ENCODE data around the gene GALNT2.

Gene GALNT2

DNA sequence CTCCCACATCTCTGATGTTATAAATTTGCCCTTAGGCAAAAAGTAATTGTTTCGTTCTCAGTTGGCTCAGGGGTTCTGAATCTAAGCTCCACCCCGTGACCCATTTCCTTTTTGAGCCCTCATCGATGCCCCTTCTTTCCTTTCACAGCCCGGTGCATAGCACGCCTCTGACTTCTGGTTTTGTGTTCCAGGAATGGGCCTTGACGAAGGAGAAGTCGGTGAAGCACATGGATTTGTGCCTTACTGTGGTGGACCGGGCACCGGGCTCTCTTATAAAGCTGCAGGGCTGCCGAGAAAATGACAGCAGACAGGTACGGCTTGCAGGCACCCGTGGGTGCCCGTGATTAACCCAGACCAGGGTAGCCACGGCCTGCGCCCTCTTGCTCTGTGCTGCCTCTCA lies 207.2 kb downstream of the GALNT2 start:
- FAIRE-seq (no peak), DNase-seq (ENCODE audit: low spot score) (no peak)

DNA sequence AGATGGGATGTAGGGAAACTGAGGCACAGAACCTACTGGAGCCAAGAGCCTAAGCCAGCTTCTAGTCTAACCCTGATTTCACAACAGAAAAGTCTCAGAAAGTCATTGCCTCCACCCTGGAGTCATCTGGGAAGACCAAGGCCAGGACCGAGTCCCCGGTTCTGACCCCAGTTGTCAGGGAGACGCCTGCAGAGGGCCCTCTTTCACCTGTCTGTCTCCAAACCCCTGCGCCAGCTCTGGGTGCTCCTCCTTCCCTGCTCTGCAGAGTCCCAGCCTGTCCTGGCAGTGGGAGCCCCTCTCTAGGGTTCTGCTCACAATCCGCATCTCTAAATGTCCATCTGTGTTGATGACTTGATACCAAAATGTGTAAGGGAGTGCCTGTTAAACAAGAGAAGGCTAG lies 209.4 kb downstream of the GALNT2 start:
- FAIRE-seq: no peak
- DNase-seq (ENCODE audit: low spot score): no peak

DNA sequence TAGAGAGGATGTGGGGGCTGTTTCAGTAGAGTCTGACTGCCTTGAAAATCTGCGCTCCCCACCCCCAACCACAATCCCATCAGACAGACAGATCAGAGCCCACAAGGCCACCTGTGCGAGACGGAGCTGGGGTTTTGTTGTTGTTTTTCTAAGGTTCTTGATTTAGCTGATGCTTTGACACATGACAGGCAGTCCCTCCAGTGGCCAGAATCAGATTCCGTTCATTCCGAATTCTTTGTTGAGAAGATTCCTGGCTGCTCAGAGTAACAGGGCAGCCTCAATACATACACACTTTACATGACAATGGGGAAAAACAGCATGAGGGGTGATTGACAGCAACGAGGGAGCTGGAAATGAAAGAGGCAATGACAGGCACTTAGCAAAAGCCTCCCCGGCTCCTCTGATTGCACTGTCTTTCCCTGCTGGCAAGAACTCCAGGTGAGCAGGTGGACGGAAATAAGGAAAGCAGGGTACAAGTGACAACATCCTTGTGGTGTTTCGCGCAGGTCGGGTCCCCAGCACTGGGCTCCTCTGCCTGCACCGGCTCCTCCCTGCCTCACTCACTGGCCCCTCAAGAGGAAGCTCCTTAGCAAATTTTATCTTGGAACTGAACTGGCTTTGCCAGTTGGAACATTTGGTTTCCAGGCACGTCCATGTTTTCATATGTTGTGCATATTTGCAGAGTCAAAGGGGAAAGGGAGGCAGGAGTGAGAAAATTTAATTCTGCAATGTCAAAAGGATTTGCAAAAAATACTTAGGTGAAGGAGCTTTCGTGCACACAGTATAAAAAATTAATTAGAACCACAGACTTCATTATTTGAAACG lies 210.4 kb downstream of the GALNT2 start:
- DNase-seq (ENCODE audit: low spot score) (no peak), FAIRE-seq (no peak)

DNA sequence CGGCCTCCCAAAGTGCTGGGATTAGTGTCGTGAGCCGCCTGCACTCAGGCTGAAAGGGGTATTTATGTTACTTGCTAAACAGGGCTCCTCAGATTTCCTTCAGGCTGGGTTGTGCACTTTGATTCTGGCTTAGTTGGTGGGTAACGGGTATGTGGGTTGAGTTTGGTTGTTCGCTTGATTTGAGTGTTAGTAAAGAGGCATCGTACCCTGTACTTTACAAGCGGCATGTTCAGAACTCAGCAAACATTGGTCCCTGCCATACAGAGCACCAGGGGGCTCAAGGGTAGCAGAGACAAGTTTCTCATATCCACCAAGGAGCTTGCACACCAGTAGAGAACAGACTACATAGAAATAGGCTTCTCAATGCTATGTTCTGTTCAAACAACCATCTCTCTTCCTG lies 211.3 kb downstream of the GALNT2 start:
- FAIRE-seq (no peak), DNase-seq (ENCODE audit: low spot score) (no peak)

DNA sequence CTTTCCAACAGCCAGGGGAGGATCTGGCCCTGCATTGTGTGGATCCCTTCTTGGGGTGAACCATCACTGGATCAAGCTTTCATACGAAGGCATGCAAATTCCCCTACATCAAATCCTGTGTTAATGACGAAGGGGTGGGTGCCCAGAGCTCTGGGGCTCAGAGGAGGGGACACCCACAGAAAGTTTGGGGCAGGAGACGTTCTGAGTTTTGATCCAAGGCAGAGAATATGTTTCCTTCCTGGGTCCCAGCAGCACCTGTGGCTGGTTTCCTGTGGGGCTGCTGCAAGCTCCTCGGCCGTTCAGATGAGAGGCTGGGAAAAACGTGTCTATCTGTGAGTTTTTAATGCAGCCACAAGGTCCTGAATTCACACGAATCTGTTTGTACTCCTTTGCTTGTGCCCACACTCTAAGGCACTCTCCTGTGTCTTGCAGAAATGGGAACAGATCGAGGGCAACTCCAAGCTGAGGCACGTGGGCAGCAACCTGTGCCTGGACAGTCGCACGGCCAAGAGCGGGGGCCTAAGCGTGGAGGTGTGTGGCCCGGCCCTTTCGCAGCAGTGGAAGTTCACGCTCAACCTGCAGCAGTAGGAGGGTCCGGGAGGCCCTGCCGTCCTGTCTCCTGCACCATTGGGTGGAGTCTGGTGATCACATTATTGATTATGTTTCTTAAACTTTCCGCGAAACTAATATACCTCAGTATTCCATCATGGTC lies 212.0 kb downstream of the GALNT2 start:
- no peak for DNase-seq (ENCODE audit: low spot score)
- no peak for FAIRE-seq

DNA sequence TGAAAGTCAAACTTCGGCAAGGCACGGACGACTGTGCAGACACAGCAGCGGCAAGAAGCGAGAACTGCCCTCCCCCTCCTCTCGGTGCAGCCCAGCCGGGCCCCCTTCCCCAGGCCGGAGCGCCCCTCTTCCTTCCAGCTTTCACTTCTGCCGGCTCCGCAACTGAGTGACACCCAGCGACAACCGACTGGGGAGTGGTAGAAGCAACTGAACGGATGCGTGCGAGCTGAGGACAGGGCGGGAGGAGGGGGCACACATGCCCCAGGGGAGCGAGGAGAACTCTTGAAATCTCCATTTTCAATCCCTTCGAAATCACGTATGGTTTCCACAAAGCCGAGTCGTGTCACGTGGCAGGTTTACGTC lies 212.5 kb downstream of the GALNT2 start:
- no peak for FAIRE-seq

DNA sequence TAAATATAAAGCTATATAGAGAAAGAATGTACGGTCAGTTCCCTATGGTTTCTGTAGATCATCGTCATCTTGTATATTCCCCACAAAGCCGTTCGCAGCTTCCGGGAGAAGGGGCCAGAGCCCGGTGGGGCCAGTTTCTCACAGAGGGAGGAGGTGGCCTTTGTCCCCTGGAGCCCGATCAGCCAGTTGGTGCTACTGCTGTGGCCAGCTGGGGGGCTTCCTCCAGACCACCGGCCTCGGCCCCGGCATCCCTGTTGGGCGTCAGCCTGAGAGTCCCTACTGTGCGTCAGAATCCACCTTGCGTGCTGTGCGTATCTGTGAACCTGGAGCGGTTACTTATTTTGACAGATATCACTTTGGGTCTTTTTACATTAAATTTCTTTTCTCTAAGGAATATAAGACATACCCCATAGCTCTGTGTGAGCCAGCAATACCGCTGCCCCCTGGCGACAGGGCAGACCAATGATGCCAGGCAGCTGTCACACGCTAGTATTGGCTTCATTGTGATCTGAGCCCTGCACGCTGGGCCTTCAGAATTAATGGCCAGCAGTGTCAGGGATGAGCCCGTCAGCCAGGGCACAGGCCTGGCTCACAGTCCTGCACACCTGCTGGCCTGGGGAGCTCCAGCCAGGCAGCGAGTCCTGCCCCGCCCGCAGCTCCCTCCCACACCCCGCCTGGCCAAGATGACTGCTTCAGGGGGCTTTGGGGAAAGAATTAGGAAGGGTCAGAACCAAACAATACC lies 213.2 kb downstream of the GALNT2 start:
- no peak for DNase-seq (ENCODE audit: low spot score)
- FAIRE-seq: no peak

More for the DNA sequence above, 212.5 kb downstream of the GALNT2 start:
- DNase-seq (ENCODE audit: low spot score): no peak

DNA sequence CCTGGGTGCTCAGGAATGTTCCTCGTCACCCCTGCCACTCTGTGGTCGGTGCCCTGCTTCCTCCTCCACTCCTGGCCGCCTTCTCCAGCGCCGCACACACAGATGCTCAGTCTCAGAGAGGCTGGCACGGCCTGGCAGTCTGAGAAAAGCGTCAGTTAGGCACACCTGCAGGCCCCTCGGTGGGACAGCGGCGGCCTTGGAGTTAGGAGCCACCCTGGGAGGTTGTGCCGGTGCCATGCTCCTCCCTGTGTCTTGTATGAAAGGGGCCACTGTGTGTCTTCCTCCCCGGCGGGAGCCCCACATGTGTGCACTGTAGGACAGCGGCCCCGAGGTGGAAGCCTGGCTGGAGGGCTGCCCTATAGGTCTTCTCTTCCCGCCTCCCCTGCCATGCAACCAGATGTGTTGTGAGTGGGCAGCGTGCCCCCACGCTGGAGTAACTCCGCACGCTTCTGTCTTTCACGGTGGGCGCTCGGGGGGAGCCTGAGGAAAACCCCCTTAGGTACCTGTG lies 213.9 kb downstream of the GALNT2 start:
- DNase-seq (ENCODE audit: low spot score) (no peak), FAIRE-seq (no peak)

DNA sequence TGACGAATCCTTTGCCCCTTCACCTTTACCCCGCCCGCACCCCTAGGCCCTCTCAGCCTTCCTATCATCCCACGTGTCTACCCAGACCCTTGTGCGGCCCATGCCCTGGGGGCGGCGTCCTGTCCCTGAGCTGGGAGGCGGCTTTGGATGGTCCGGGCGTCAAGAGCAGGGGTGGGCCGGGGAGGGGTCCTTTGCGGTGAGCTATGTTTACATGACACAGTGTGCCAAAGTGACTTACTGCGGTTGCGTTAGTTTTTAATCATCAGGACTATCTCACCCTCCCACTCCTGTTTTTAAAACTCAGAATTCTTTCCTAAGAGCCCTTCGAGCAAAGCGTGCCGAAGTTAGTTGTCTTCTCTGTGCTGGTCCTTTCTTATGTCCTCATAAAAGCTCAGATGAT lies 214.5 kb downstream of the GALNT2 start:
- no peak for DNase-seq (ENCODE audit: low spot score)
- FAIRE-seq: no peak

DNA sequence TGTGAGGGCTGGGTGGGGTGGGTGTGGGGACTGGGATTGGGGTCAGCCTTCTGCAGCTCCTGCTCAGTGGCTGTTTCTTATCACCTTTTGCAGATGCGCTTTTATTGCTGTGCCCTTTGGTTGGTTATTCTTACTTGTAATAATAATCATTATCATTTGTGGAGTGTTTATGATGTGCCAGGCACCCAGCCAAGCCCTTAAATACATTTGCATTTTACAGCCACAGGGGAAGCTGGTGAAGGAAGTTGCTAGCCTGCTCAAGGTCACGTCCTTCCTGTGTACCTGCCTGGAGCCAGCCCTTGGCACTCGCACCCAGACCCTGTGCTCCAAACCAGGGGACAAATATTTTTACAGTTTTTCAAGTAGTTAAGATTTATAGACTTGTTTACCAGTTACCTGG lies 215.1 kb downstream of the GALNT2 start:
- FAIRE-seq: no peak
- no peak for DNase-seq (ENCODE audit: low spot score)

DNA sequence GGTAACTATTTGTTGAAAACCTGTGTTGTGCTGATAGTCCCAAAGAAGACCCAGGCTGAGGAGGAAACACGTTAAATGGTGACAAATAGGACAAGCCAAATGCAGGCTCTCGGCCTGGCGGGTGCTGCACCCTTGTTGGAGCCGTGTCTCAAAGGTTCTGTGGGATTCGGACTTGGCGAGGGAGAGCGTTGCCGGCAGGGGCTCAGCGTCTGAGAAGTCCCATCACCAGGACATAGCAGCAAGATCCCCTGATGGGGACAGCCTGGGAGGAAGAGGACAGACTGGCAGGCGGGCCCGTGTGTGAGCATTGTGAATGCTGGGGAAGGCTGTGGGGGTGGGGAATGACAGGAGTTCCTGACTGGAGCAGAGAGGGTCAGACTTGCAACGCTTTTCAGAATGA lies 216.6 kb downstream of the GALNT2 start:
- DNase-seq (ENCODE audit: low spot score): no peak
- FAIRE-seq: no peak

DNA sequence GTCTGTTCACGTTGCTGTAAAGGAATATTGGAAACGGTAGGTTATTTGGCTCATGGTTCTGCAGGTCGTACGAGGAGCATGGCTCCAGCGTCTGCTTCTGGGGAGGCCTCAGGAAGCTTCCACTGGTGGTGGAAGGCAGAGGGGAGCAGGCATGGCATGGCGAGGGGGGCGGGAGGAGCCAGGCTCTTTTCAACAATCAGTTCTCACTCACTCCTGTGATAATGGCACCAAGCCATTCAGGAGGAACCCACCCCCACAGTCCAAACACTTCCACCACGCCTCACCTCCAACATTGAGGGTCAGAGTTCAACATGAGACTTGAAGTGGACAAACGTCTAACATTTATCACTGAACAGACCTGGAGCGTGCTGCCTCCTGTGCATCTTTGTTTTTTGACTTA lies 217.9 kb downstream of the GALNT2 start:
- no peak for FAIRE-seq

DNA sequence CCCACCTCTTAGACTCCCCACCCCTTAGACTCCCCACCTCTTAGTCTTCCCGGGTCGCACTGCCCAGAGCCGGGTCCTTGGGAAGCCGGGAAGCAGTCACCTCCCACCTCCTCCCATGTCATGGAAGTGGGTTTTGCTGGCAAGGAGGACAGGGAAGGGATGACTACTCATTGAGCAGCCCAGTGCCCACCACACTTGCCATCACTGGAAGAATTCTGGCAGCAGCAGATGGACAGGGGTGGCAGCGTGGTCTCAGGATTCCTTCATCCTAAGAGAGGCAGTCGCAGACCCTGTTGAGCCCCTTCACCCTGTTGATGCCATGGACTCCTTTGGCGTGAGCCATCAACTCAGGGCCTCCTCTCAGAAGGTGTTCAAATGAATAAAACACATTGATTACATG lies 218.3 kb downstream of the GALNT2 start:
- no peak for DNase-seq (ENCODE audit: low spot score)
- FAIRE-seq: no peak

More for the DNA sequence above, 217.9 kb downstream of the GALNT2 start:
- DNase-seq (ENCODE audit: low spot score): no peak

DNA sequence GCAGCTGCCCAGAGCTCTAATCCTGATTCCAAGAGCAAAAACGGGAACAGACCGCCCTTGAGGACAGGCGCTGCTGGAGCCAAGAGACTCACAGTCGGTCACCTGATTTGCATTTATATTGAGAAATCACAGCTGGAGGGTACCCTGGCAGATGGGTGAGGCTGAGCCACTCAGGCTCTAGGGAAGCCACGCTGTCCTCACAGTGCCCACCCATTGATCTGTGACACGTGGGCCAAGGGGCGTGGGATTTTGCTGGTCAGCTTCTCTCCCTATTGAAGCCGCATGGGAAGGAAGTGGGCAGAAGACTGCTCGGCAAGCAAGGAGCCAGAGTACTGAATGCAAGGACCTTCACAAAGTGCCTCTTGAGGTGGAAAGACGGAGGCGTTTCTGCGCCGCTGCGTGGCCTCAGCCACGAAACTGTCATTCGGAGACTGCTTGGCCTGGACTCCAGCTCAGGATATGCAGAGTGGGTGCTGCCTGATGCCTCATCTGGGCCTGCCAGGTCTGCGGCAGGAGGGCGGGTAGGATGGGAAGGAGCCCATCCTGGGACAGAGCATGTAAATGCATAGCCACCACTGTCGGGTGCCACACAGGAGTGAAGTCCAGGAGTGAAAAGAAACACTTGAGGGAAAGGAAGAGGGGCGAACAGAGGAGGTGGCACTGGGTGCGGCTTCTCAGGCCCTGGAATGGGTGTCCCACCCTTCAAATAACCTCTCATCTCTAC lies 219.3 kb downstream of the GALNT2 start:
- no peak for FAIRE-seq
- no peak for DNase-seq (ENCODE audit: low spot score)

DNA sequence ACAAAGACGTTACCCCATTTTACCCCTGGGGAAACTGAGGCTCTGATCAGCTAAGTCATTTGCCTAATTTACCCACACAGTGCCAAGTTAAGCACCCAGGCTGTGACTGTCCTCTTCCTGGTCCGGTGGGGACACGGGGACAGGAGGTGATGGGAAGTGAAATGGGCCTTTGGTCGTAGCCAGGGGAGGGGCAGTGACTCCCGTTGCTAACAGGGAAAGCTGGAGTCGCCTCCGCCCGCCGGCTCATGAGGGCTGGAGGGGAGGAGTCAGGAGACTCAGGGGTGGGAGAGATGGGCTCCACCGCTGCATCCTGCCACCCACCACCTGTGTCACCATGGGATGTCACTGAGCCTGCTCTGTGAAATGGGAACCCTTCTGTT lies 219.8 kb downstream of the GALNT2 start:
- FAIRE-seq: no peak
- DNase-seq (ENCODE audit: low spot score): no peak

DNA sequence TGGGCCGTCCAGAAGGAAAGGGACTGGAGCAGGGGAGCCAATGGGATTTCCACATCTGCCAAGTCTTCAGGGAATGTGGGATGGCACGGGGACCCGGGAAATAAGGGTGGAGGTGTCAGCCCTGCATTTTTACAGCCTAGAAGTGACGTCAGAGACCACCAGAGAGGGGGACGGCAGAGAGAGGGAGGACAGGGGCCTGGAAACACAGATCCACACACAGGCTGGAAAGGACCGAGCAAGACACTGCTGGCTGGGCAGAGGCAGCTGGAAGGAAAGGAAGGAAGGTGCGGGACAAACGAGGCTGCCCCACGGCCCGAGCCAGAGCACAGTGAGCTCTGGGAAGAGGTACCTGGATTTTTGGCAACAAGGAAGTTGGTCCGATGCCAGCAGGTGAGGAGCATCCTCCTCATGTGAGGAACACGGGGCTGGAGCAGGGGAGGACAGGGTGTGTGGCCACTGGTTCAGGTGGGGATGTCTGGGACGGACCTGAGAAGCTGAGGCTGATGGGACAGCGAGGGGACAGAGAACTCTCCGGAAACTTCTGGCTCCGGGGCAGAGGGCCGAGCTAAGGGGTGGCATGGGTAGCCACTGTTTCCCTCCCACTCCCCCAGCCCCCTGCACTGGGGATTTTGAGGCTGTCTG lies 220.8 kb downstream of the GALNT2 start:
- FAIRE-seq (no peak), DNase-seq (ENCODE audit: low spot score) (no peak)

DNA sequence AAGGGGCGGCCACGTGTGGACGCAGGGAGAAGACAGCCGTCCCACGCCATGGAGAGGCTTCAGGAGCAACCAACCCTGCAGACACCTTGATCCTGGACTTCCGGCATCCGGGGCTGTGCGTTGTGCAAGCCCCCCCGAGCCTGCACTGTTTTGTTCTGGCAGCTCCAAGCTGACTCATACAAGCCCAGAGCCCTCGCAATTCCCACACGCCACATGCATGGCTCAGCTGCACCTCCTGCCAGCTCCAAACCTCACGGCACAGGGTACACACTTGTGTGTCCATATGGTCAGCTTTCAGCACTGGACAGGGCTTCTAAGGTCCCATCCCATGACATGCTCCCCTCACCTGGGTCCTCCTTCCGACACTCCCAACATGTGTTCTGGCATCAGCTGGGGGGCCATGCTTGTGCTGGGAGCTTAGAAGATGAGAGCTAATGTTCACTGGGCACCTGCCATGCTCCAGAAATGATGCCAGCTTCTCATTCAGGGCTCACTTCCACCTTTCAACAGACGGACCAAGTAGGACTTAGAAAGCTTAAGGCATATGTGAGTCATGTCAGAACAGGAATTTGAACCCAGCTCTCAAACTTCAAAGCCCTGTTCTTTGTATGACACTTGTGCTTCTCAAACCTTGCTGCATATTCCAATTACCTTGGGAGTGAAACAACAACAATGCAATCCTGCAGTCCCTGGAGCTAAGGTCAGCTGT lies 221.8 kb downstream of the GALNT2 start:
- no peak for FAIRE-seq
- DNase-seq (ENCODE audit: low spot score): no peak

DNA sequence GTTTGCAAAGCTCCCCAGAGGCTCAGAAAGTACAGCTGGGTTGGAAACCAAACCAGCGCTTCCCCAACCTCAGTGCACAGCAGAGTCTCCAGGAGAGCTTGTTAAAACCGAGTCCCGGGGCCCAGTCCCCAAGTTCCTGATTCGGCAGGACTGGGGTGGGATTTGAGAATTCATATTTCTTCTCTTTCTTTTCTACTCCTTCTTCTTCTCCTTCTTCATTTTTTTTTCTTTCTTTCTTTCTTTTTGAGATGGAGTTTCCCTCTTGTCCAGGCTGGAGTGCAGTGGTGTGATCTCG lies 222.3 kb downstream of the GALNT2 start:
- DNase-seq (ENCODE audit: low spot score): no peak
- no peak for FAIRE-seq

DNA sequence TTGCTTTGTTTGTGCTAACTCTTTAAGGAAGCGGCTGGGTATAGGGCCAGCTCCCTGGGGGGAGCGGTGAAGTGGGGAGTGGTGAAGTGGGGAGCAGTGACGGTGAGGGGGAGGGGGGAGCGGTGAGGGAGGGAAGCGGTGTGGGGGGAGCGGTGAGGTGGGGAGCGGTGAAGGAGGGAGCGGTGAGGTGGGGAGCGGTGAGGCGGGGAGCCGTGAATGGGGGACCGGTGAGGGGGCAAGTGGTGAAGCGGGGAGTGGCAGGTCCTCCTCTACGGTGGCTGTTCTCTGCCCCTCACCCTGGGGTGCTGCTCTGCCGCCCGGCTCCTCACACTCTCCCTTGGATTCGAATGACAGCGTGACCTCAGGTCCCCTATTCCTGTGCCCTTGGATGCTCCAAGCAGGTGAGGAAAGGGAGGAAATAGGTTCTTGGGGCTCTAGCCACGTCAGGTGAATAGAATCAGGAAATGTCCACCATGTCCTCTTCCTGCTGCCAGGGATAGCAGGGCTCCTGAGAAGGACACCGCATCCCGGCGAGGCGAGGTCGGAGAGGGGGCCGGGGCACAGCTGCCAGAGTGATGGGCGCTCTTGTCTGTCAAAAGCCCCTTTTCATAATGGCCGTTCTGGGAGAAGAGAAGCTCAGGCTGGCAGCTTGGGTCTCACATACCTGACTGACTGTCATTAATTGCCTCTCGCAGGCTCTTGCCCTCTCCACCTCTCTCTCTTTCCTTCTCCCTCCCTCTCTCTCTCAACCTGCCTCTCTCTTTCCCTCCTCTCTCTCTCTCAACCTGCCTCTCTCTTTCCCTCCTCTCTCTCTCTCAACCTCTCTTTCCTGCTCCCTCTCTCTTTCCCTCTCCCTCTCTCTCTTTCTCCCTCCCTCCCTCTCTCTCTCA lies 224.9 kb downstream of the GALNT2 start:
- no peak for FAIRE-seq
- no peak for DNase-seq (ENCODE audit: low spot score)
